Superior temporal gyrus (tissue), 1 donor: Measurements from ENCODE around the gene ACTA2.

ENCODE experiments used
- DNase-seq: peaks from one replicate; pipeline ENCODE4 v3.0.0-alpha.2; 2016; ENCODE audit errors: extremely low spot score

Gene ACTA2

GRCh38 chr10:88892222-88892967 is 60.2 kb downstream of the ACTA2 start:
- DNase-seq, result no peak

- no peak for DNase-seq
Observed at GRCh38 chr10:88890681-88891381, 61.7 kb downstream of the ACTA2 start.

GRCh38 chr10:88889559-88890337 is 62.8 kb downstream of the ACTA2 start:
- no peak for DNase-seq

GRCh38 chr10:88888810-88889445 is 63.6 kb downstream of the ACTA2 start:
- DNase-seq, result no peak

GRCh38 chr10:88886557-88886956 is 66.0 kb downstream of the ACTA2 start:
- DNase-seq, result no peak
